H1 (cell line): ENCODE data around the gene HMX1. TPM values are rescaled to one million over a fixed set of nuclear protein-coding genes. Genes with fewer than 3 reads are reported as not detected.

Experiments
- ASH2L ChIP-seq: fragments of 200-600, 300-600 bp; sonication (generic); IDR thresholded peaks from one replicate; pipeline ENCODE4 v1.7.1; 2017; ENCODE audit warnings: low read length
- BACH1 ChIP-seq: IDR thresholded peaks from 2 replicates; pipeline ENCODE4 v1.6.1; 2012; ENCODE audit warnings: low read length, improper control_type of control experiment
- CBX8 ChIP-seq: fragments of 300-800, 300-1000 bp; sonication (generic); IDR thresholded peaks from 2 replicates; pipeline ENCODE4 v1.7.1; 2016; ENCODE audit warnings: low read depth, low read length, borderline replicate concordance
- CHD1 ChIP-seq: IDR thresholded peaks from 2 replicates; pipeline ENCODE4 v1.6.1; 2012; ENCODE audit warnings: low read depth, low read length, improper control_type of control experiment
- CREB1 ChIP-seq: IDR thresholded peaks from 2 replicates; pipeline ENCODE4 v1.6.1; 2012; ENCODE audit warnings: inconsistent platforms
- CTBP2 ChIP-seq: IDR thresholded peaks from 2 replicates; pipeline ENCODE4 v1.7.0; 2011; ENCODE audit warnings: borderline replicate concordance, mild to moderate bottlenecking, moderate library complexity, mixed read lengths, low read length; ENCODE audit not compliant: insufficient read depth, insufficient read length
- EZH2 ChIP-seq: fragments of 200-600 bp; sonication (generic); IDR thresholded peaks from 2 replicates; pipeline ENCODE4 v1.7.1; 2012; ENCODE audit warnings: low read depth, mild to moderate bottlenecking, moderate library complexity, low read length, inconsistent platforms; ENCODE audit not compliant: severe bottlenecking
- JUND ChIP-seq: IDR thresholded peaks from 2 replicates; pipeline ENCODE4 v1.6.1; 2011; ENCODE audit warnings: mild to moderate bottlenecking, improper control_type of control experiment, low read length
- NRF1 ChIP-seq: IDR thresholded peaks from 2 replicates; pipeline ENCODE4 v1.6.1; 2011; ENCODE audit warnings: mild to moderate bottlenecking, low read depth, low read length, improper control_type of control experiment
- POLR2A ChIP-seq, 2 experiments: IDR thresholded peaks; 1 replicate in 1 of 2; 2 replicates in 1 of 2; pipeline ENCODE4 v1.6.1; 2011; ENCODE audit warnings: low read depth in 2 of 2, low read length in 2 of 2, mild to moderate bottlenecking in 2 of 2; ENCODE audit errors: control extremely low read depth in 1 of 2
- POLR2AphosphoS5 ChIP-seq: IDR thresholded peaks from 2 replicates; pipeline ENCODE4 v1.6.1; 2011; ENCODE audit warnings: low read depth, low read length
- POU5F1 ChIP-seq: IDR thresholded peaks from 2 replicates; pipeline ENCODE4 v1.6.1; 2011; ENCODE audit warnings: low read depth, mild to moderate bottlenecking, low read length, moderate library complexity
- SIN3A ChIP-seq, 2 experiments: IDR thresholded peaks in 1 of 2; conservative IDR thresholded peaks in 1 of 2; 2 replicates each; pipeline ENCODE4 v1.6.1; 2011 to 2012; ENCODE audit warnings: low read length in 2 of 2, improper control_type of control experiment in 1 of 2, low read depth in 1 of 2, mild to moderate bottlenecking in 1 of 2
- SIX5 ChIP-seq: IDR thresholded peaks from 2 replicates; pipeline ENCODE4 v1.6.1; 2011; ENCODE audit warnings: mild to moderate bottlenecking, low read depth, low read length
- SP1 ChIP-seq: IDR thresholded peaks from 2 replicates; pipeline ENCODE4 v1.6.1; 2011; ENCODE audit warnings: low read depth, low read length
- SP2 ChIP-seq: IDR thresholded peaks from 2 replicates; pipeline ENCODE4 v1.6.1; 2012; ENCODE audit warnings: mild to moderate bottlenecking, low read length, inconsistent platforms
- TCF12 ChIP-seq: IDR thresholded peaks from 2 replicates; pipeline ENCODE4 v1.6.1; 2011; ENCODE audit warnings: low read depth, mild to moderate bottlenecking, low read length
- ZNF274 ChIP-seq: IDR thresholded peaks from 2 replicates; pipeline ENCODE4 v1.7.0; 2012; ENCODE audit warnings: low read length, borderline replicate concordance; ENCODE audit errors: extremely low read depth
- polyA plus RNA-seq, 7 experiments: library from polyadenylated mRNA; depleted of rRNA in 3 of 7; stranded (reverse) in 5 of 7; unstranded in 2 of 7; fragments of >200 nt in 5 of 7; fragments of 200-250 nt in 2 of 7; gene quantifications; 1 replicate in 5 of 7; 2 replicates in 1 of 7; 4 replicates in 1 of 7; pipeline versions ENCODE4 v1.2.1 to v1.2.3, GENCODE V29; 2011 to 2013; ENCODE audit warnings: missing spikeins in 2 of 7, mixed read lengths in 2 of 7
- total RNA-seq: library from RNA; stranded (reverse); fragmentation: NEBNext Ultra II Directional; extraction: Animal tissue kit (Norgen Biotek cat#: 25700); gene quantifications from 2 replicates; pipeline ENCODE4 v1.2.1, GENCODE V29; 2021
- TF ChIP-seq, protein P1 (sequence below), 3 experiments: IDR thresholded peaks; 1 replicate in 2 of 3; 2 replicates in 1 of 3; pipeline versions ENCODE4 v1.5.1 to v1.6.1; 2011; ENCODE audit warnings: low read length in 3 of 3, mild to moderate bottlenecking in 3 of 3, inconsistent platforms in 2 of 3, low read depth in 1 of 3, moderate library complexity in 1 of 3; ENCODE audit not compliant: insufficient read depth in 1 of 3; ENCODE audit errors: control extremely low read depth in 1 of 3
- TF ChIP-seq, protein P2 (sequence below): IDR thresholded peaks from 2 replicates; pipeline ENCODE4 v1.6.1; 2012; ENCODE audit warnings: inconsistent platforms

HMX1 gene
- total and polyA plus RNA-seq, 2 of the 8 experiments (the other 6 are each of a cell fraction or from before 2014, with no cell fraction given) = 0.26 TPM; not detected in 1

DNA sequence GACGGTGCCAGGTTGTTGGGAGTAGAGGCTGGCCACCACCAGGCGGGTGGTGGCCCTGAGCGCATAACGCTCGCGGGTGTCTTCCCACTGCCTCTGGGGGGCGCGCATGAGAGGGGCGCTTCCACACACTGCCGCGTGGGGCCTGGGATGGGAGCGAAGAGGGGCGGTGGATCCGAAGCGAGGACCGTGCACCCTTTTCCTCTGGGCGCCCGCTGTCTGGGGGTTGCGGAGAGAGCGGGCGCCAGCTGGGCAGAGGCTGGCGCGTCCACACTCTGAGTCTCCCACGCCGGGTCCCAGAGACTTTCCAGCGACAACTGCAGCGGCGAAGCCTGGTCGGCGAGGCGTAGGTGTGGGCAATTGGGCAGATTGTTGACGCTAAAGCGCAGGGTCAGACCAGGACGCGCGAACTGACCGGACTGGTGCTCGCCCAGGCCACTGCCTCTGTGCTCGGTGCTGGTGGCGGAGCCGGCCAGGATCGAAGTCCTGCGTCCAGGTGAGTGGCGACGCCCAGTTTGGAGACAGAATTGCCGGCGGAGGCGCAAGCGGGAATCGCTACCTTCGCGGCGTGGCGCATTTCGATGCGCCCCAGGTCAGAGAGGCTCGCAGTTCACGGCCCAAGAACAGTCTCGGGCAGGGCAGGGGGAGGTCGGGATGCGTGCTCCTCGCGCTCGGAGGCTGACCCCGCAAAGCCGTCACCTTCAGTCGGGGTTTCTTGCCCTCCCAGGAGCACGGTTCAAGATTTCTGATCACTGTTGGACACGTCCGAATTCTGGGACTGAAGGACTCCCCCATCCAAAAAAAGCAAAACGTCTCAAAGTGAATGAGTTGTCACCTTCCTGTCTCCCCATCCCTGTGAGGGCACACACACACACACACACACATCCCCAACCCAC, 2.6 kb upstream of the HMX1 start (continued):
- TF ChIP-seq, protein P1, sequence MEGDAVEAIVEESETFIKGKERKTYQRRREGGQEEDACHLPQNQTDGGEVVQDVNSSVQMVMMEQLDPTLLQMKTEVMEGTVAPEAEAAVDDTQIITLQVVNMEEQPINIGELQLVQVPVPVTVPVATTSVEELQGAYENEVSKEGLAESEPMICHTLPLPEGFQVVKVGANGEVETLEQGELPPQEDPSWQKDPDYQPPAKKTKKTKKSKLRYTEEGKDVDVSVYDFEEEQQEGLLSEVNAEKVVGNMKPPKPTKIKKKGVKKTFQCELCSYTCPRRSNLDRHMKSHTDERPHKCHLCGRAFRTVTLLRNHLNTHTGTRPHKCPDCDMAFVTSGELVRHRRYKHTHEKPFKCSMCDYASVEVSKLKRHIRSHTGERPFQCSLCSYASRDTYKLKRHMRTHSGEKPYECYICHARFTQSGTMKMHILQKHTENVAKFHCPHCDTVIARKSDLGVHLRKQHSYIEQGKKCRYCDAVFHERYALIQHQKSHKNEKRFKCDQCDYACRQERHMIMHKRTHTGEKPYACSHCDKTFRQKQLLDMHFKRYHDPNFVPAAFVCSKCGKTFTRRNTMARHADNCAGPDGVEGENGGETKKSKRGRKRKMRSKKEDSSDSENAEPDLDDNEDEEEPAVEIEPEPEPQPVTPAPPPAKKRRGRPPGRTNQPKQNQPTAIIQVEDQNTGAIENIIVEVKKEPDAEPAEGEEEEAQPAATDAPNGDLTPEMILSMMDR (IDR thresholded peaks at IDR 0.05; ENCODE audit: control extremely low read depth in 1 of 3, insufficient read depth in 1 of 3, low read depth in 1 of 3, low read length in 3 of 3) = peak in 1 of 3 experiments; percentile 22; a peak in 1 of 4 replicates
- TF ChIP-seq TCF12 (no peak), ZNF274 (no peak), SIX5 (no peak), POLR2AphosphoS5 (no peak), SP1 (no peak), CTBP2 (no peak), SIN3A (conservative IDR thresholded peaks at IDR 0.05 in 1 of 2, IDR thresholded peaks at IDR 0.05 in 1 of 2; ENCODE audit: low read depth in 1 of 2, low read length in 2 of 2) (no peak), POLR2A (IDR thresholded peaks at IDR 0.05; ENCODE audit: control extremely low read depth in 1 of 2, low read depth in 2 of 2, low read length in 2 of 2) (no peak), ASH2L (no peak), JUND (no peak), NRF1 (no peak), CREB1 (no peak), POU5F1 (no peak), EZH2 (peak; percentile 98), BACH1 (no peak), CHD1 (no peak), SP2 (no peak), CBX8 (peak; percentile 94; the same call in 1 of the 2 replicates)
- TF ChIP-seq, protein P2, sequence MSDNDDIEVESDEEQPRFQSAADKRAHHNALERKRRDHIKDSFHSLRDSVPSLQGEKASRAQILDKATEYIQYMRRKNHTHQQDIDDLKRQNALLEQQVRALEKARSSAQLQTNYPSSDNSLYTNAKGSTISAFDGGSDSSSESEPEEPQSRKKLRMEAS = no peak
